GM12878 (cell line): ENCODE data around the gene MYMX. TPM values are rescaled to one million over a fixed set of nuclear protein-coding genes. Genes with fewer than 3 reads are reported as not detected.

Source experiments
- E2F4 ChIP-seq: IDR thresholded peaks from 2 replicates; pipeline ENCODE4 v1.6.1; 2012; ENCODE audit warnings: low read depth, low read length, improper control_type of control experiment
- EGR1 ChIP-seq, 2 experiments: IDR thresholded peaks; 1 replicate in 1 of 2; 2 replicates in 1 of 2; pipeline ENCODE4 v1.6.1; 2011 to 2012; ENCODE audit warnings: low read depth in 2 of 2, low read length in 2 of 2, borderline replicate concordance in 1 of 2, mild to moderate bottlenecking in 1 of 2, moderate library complexity in 1 of 2
- IRF3 ChIP-seq: fragments of 450-650 bp; IDR thresholded peaks from 2 replicates; pipeline ENCODE4 v1.6.1; 2014; ENCODE audit warnings: mild to moderate bottlenecking
- JUNB ChIP-seq: IDR thresholded peaks from 2 replicates; pipeline ENCODE4 v1.6.1; 2016; ENCODE audit warnings: antibody characterized with exemption, mild to moderate bottlenecking
- MAX ChIP-seq: IDR thresholded peaks from 2 replicates; pipeline ENCODE4 v1.6.1; 2012; ENCODE audit warnings: low read depth, low read length, improper control_type of control experiment
- NBN ChIP-seq: fragments of 450-650 bp; IDR thresholded peaks from 2 replicates; pipeline ENCODE4 v1.6.1; 2016
- NR2F1 ChIP-seq: fragments of 450-650 bp; conservative IDR thresholded peaks from 2 replicates; pipeline ENCODE4 v1.6.1; 2017; ENCODE audit warnings: mild to moderate bottlenecking
- NRF1 ChIP-seq: conservative IDR thresholded peaks from 2 replicates; pipeline ENCODE4 v1.6.1; 2011; ENCODE audit warnings: mild to moderate bottlenecking, low read depth, low read length, improper control_type of control experiment
- PRDM15 ChIP-seq: fragments of 450-650 bp; formaldehyde crosslinking; IDR thresholded peaks from 2 replicates; pipeline ENCODE4 v1.4.0; 2020; ENCODE audit warnings: mild to moderate bottlenecking, moderate library complexity
- RB1 ChIP-seq: fragments of 450-650 bp; formaldehyde crosslinking; IDR thresholded peaks from 2 replicates; pipeline ENCODE4 v1.6.1; 2017; ENCODE audit warnings: mild to moderate bottlenecking, borderline replicate concordance
- SRF ChIP-seq, 2 experiments: IDR thresholded peaks; 2 replicates each; pipeline ENCODE4 v1.6.1; 2011; ENCODE audit warnings: low read depth in 2 of 2, low read length in 2 of 2, mild to moderate bottlenecking in 1 of 2, moderate library complexity in 1 of 2
- SUPT20H ChIP-seq: IDR thresholded peaks from 2 replicates; pipeline ENCODE4 v1.6.1; 2011; ENCODE audit warnings: low read depth, mild to moderate bottlenecking, low read length, moderate library complexity, borderline replicate concordance; ENCODE audit not compliant: control insufficient read depth
- TCF7 ChIP-seq: IDR thresholded peaks from 2 replicates; pipeline ENCODE4 v1.6.1; 2014; ENCODE audit warnings: antibody characterized with exemption, borderline replicate concordance
- USF2 ChIP-seq: IDR thresholded peaks from 2 replicates; pipeline ENCODE4 v1.6.1; 2011; ENCODE audit warnings: low read depth, low read length, improper control_type of control experiment, borderline replicate concordance
- WRNIP1 ChIP-seq: IDR thresholded peaks from 2 replicates; pipeline ENCODE4 v1.6.1; 2011; ENCODE audit warnings: low read depth, low read length, improper control_type of control experiment, borderline replicate concordance
- ZBTB11 ChIP-seq: fragments of 450-650 bp; formaldehyde crosslinking; IDR thresholded peaks from 2 replicates; pipeline ENCODE4 v1.5.0; 2022; ENCODE audit warnings: mild to moderate bottlenecking, missing genetic modification characterization
- ZNF217 ChIP-seq: fragments of 450-650 bp; IDR thresholded peaks from 2 replicates; pipeline ENCODE4 v1.6.1; 2017; ENCODE audit warnings: antibody characterized with exemption, mild to moderate bottlenecking
- ZNF384 ChIP-seq: IDR thresholded peaks from 2 replicates; pipeline ENCODE4 v1.6.1; 2012; ENCODE audit warnings: low read depth, mild to moderate bottlenecking, low read length, improper control_type of control experiment, borderline replicate concordance
- polyA plus RNA-seq, 11 experiments: library from polyadenylated mRNA; depleted of rRNA in 4 of 11; unstranded in 6 of 11; stranded (reverse) in 5 of 11; fragments of >200 nt; fragmentation: Nextera tagmentation in 4 of 11; fragmentation: Illumina TruSeq in 1 of 11; extraction: Ambion mirVana in 4 of 11; extraction: Trizol in 1 of 11; gene quantifications; 1 replicate in 1 of 11; 2 replicates in 10 of 11; pipeline versions ENCODE4 v1.2.1 to v1.2.3, GENCODE V29; 2011 to 2016; ENCODE audit warnings: inconsistent platforms in 2 of 11, missing spikeins in 2 of 11, low read depth in 1 of 11
- total RNA-seq, 4 experiments: library from RNA; depleted of rRNA in 3 of 4; stranded (reverse); fragments of >200 nt in 3 of 4; fragmentation: Illumina TruSeq in 1 of 4; extraction: Trizol in 1 of 4; gene quantifications; 2 replicates each; pipeline versions ENCODE4 v1.2.1 to v1.2.3, GENCODE V29; 2013 to 2021

Gene MYMX
- total and polyA plus RNA-seq, 10 of the 15 experiments (the other 5 are each of a cell fraction or from before 2014, with no cell fraction given), result not detected

- TF ChIP-seq NRF1, result no peak
- TF ChIP-seq SRF (IDR thresholded peaks at IDR 0.05; ENCODE audit: low read depth in 2 of 2, low read length in 2 of 2), result no peak
- TF ChIP-seq WRNIP1, result no peak
- no peak for TF ChIP-seq NBN
- TF ChIP-seq SUPT20H, result no peak
- TF ChIP-seq ZNF384, result no peak
- no peak for TF ChIP-seq ZNF217
- no peak for TF ChIP-seq TCF7
- TF ChIP-seq EGR1 (IDR thresholded peaks at IDR 0.05; ENCODE audit: borderline replicate concordance in 1 of 2, low read depth in 2 of 2, low read length in 2 of 2), result 0 out of 3 replicates have a peak, but pooled peaks of 1 of the 2 experiments have one; percentile 25
- TF ChIP-seq MAX, result 0 out of 2 replicates have a peak, but pooled peaks have one; percentile 70
- TF ChIP-seq E2F4, result peak; percentile 70
- TF ChIP-seq USF2, result no peak
- no peak for TF ChIP-seq JUNB
- no peak for TF ChIP-seq ZBTB11 (CRISPR knock-in tag)
- peak; percentile 52 for TF ChIP-seq NR2F1
- TF ChIP-seq RB1, result no peak; the same call in 1 of the 2 replicates
- TF ChIP-seq IRF3, result no peak
- no peak for TF ChIP-seq PRDM15
These were observed 6.7 kb downstream of the MYMX start, which contains the start of gene SLC29A1 (continued) for GRCh38 chr6:44223319-44224028.
